MM.1S (cell line): ENCODE results near the gene PHF11.

ENCODE experiments used
- DNase-seq: peaks from one replicate; pipeline ENCODE4 v3.0.0-alpha.2; 2015
- H2AFZ ChIP-seq: fragments of 300-600 bp; sonication (generic); 2 replicates; pipeline ENCODE4 v1.6.0; 2016; ENCODE audit warnings: antibody characterized with exemption, low read length
- H3F3A ChIP-seq: fragments of 300-600 bp; sonication (generic); 2 replicates; pipeline ENCODE4 v1.6.1; 2016; ENCODE audit warnings: mild to moderate bottlenecking, antibody characterized with exemption, low read length, moderate library complexity, mixed read lengths; ENCODE audit not compliant: insufficient read depth
- H3K27ac ChIP-seq: fragments of 300-600 bp; sonication (generic); 2 replicates; pipeline ENCODE4 v1.5.1; 2016; ENCODE audit warnings: mild to moderate bottlenecking, low read length
- H3K27me3 ChIP-seq: fragments of 300-600 bp; sonication (generic); replicated peaks from 2 replicates; pipeline ENCODE4 v1.6.0; 2016; ENCODE audit warnings: low read length; ENCODE audit not compliant: insufficient read depth
- H3K36me3 ChIP-seq: fragments of 300-600 bp; sonication (generic); replicated peaks from 2 replicates; pipeline ENCODE4 v1.6.1; 2016; ENCODE audit warnings: mild to moderate bottlenecking, low read length, mixed read lengths; ENCODE audit not compliant: insufficient read depth
- H3K4me1 ChIP-seq: fragments of 300-600 bp; sonication (generic); 2 replicates; pipeline ENCODE4 v1.6.1; 2016; ENCODE audit warnings: low read length, mixed read lengths
- H3K4me2 ChIP-seq: fragments of 300-600 bp; sonication (generic); 2 replicates; pipeline ENCODE4 v1.6.0; 2016; ENCODE audit warnings: low read depth, low read length
- H3K4me3 ChIP-seq: fragments of 300-600 bp; sonication (generic); 2 replicates; pipeline ENCODE4 v1.5.1; 2016; ENCODE audit warnings: low read length, mixed read lengths
- H3K79me2 ChIP-seq: fragments of 300-600 bp; sonication (generic); 2 replicates; pipeline ENCODE4 v1.6.1; 2016; ENCODE audit warnings: mixed run types, low read length, mixed read lengths
- H3K9ac ChIP-seq: fragments of 300-600 bp; sonication (generic); 2 replicates; pipeline ENCODE4 v1.6.1; 2016; ENCODE audit warnings: low read length, mixed read lengths
- H3K9me2 ChIP-seq: fragments of 300-600 bp; sonication (generic); replicated peaks from 2 replicates; pipeline ENCODE4 v1.6.1; 2016; ENCODE audit warnings: mild to moderate bottlenecking, low read length, mixed read lengths; ENCODE audit not compliant: insufficient read depth
- H3K9me3 ChIP-seq: fragments of 300-600 bp; sonication (generic); replicated peaks from 2 replicates; pipeline ENCODE4 v1.6.1; 2016; ENCODE audit warnings: mild to moderate bottlenecking, low read length, mixed read lengths; ENCODE audit not compliant: insufficient read depth
- H4K20me1 ChIP-seq: fragments of 300-600 bp; sonication (generic); 2 replicates; pipeline ENCODE4 v1.6.1; 2016; ENCODE audit warnings: mild to moderate bottlenecking, low read length, moderate library complexity, mixed read lengths; ENCODE audit not compliant: insufficient read depth
- CTCF ChIP-seq: fragments of 300-600 bp; sonication (generic); IDR thresholded peaks from 2 replicates; pipeline ENCODE4 v1.5.1; 2016; ENCODE audit warnings: antibody characterized with exemption, low read length, mixed read lengths
- EZH2 ChIP-seq: fragments of 300-600 bp; sonication (generic); optimal IDR thresholded peaks from 2 replicates; pipeline ENCODE3; 2017; ENCODE audit warnings: low read depth, mild to moderate bottlenecking, antibody characterized with exemption, low read length, mixed read lengths
- EZH2phosphoT487 ChIP-seq: fragments of 300-600 bp; sonication (generic); IDR thresholded peaks from 2 replicates; pipeline ENCODE4 v1.6.1; 2018; ENCODE audit warnings: antibody characterized with exemption, low read length

PHF11 gene

GRCh38 chr13:49454388-49455006 is 41.3 kb upstream of the PHF11 start:
- Histone ChIP-seq H3K9me2 (no peaks in the 10 kb centered on the region), H3K9ac (no peak overlapping the region), H3K27ac (peak overlapping the region; percentile 69), H3K27me3 (no peaks in the 10 kb centered on the region), H3K4me1 (peaks cover 9% of the 10 kb centered on the region), H3K4me2 (peak overlapping the region; percentile 45), H3K36me3 (no peaks in the 10 kb centered on the region), H4K20me1 (no peaks in the 10 kb centered on the region), H3K4me3 (0 out of 2 replicates have a peak overlapping the region, but pooled peaks have one; percentile 20), H2AFZ (no peak overlapping the region), H3K9me3 (no peaks in the 10 kb centered on the region), H3F3A (peaks cover 6% of the 10 kb centered on the region; the same call in 1 of the 2 replicates), H3K79me2 (peaks cover 9% of the 10 kb centered on the region; the same call in 1 of the 2 replicates)
- DNase-seq, result peak; percentile 77
- TF ChIP-seq CTCF (no peak), EZH2 (no peak), EZH2phosphoT487 (no peak)

- Histone ChIP-seq H3F3A (peaks cover 6% of the 10 kb centered on the region; the same call in 1 of the 2 replicates), H3K79me2 (peaks cover 4% of the 10 kb centered on the region; the same call in 1 of the 2 replicates), H3K27ac (peak overlapping the region; percentile 69; the same call in 1 of the 2 replicates), H3K36me3 (no peaks in the 10 kb centered on the region), H3K9me2 (no peaks in the 10 kb centered on the region), H3K4me1 (peaks cover 9% of the 10 kb centered on the region), H3K27me3 (no peaks in the 10 kb centered on the region), H3K4me2 (peak overlapping the region; percentile 45), H3K4me3 (peak overlapping the region; percentile 12; the same call in 1 of the 2 replicates), H2AFZ (no peak overlapping the region), H3K9ac (no peak overlapping the region), H4K20me1 (no peaks in the 10 kb centered on the region), H3K9me3 (no peaks in the 10 kb centered on the region)
- DNase-seq, result no peak
- TF ChIP-seq EZH2, result no peak
- no peak for TF ChIP-seq EZH2phosphoT487
- TF ChIP-seq CTCF, result no peak
These were observed 40.8 kb upstream of the PHF11 start for GRCh38 chr13:49455007-49455398.

GRCh38 chr13:49456156-49456555 is 39.6 kb upstream of the PHF11 start:
- no peaks in the 10 kb centered on the region for H3K9me3 ChIP-seq
- H2AFZ ChIP-seq, result no peak overlapping the region
- H3K4me1 ChIP-seq, result peaks cover 9% of the 10 kb centered on the region
- H3K79me2 ChIP-seq, result no peaks in the 10 kb centered on the region
- TF ChIP-seq CTCF (no peak), EZH2 (no peak), EZH2phosphoT487 (no peak)
- H3K36me3 ChIP-seq, result no peaks in the 10 kb centered on the region
- H3K27ac ChIP-seq, result no peak overlapping the region
- no peaks in the 10 kb centered on the region for H3K27me3 ChIP-seq
- no peak overlapping the region for H3K4me3 ChIP-seq
- H3K9ac ChIP-seq, result no peak overlapping the region
- H3F3A ChIP-seq, result peaks cover 6% of the 10 kb centered on the region; the same call in 1 of the 2 replicates
- H4K20me1 ChIP-seq, result no peaks in the 10 kb centered on the region
- H3K4me2 ChIP-seq, result no peak overlapping the region
- no peaks in the 10 kb centered on the region for H3K9me2 ChIP-seq
- no peak for DNase-seq
